GM12878 (cell line): ENCODE measurements around the gene MLST8.

Experiments
- GABPA ChIP-seq: IDR thresholded peaks from 2 replicates; pipeline ENCODE4 v1.6.1; 2014; ENCODE audit warnings: antibody characterized with exemption, low read depth, mild to moderate bottlenecking, inconsistent platforms
- JUNB ChIP-seq: IDR thresholded peaks from 2 replicates; pipeline ENCODE4 v1.6.1; 2016; ENCODE audit warnings: antibody characterized with exemption, mild to moderate bottlenecking
- POLR2AphosphoS5 ChIP-seq: IDR thresholded peaks from 2 replicates; pipeline ENCODE4 v1.6.1; 2011; ENCODE audit warnings: mild to moderate bottlenecking, low read length, inconsistent platforms
- RB1 ChIP-seq: fragments of 450-650 bp; formaldehyde crosslinking; IDR thresholded peaks from 2 replicates; pipeline ENCODE4 v1.6.1; 2017; ENCODE audit warnings: mild to moderate bottlenecking, borderline replicate concordance
- RBBP5 ChIP-seq: fragments of 200-600 bp; sonication (generic); conservative IDR thresholded peaks from 2 replicates; pipeline ENCODE4 v1.6.1; 2016
- SIN3A ChIP-seq: IDR thresholded peaks from 2 replicates; pipeline ENCODE4 v1.6.1; 2012; ENCODE audit warnings: low read depth, low read length, improper control_type of control experiment
- SP1 ChIP-seq: IDR thresholded peaks from one replicate; pipeline ENCODE4 v1.6.1; 2011; ENCODE audit warnings: low read depth, low read length
- TAF1 ChIP-seq: IDR thresholded peaks from 2 replicates; pipeline ENCODE4 v1.6.1; 2011; ENCODE audit warnings: mild to moderate bottlenecking, low read depth, low read length, borderline replicate concordance
- TF ChIP-seq, protein P1 (sequence below), 3 experiments: IDR thresholded peaks in 2 of 3; conservative IDR thresholded peaks in 1 of 3; 2 replicates each; pipeline ENCODE4 v1.5.1; 2011; ENCODE audit warnings: low read depth in 3 of 3, low read length in 3 of 3, mild to moderate bottlenecking in 3 of 3, control low read depth in 2 of 3, moderate library complexity in 2 of 3, inconsistent platforms in 1 of 3, mixed read lengths in 1 of 3; ENCODE audit not compliant: control insufficient read depth in 2 of 3, insufficient read depth in 1 of 3; ENCODE audit errors: extremely low read depth in 1 of 3
- TF ChIP-seq, protein P2 (sequence below): IDR thresholded peaks from 2 replicates; pipeline ENCODE4 v1.6.1; 2012; ENCODE audit warnings: mild to moderate bottlenecking, low read depth, low read length
- TF ChIP-seq, protein P3 (sequence below): IDR thresholded peaks from 2 replicates; pipeline ENCODE4 v1.6.1; 2011; ENCODE audit warnings: low read depth, mild to moderate bottlenecking, low read length, moderate library complexity, borderline replicate concordance; ENCODE audit errors: extremely low read depth

DNA sequence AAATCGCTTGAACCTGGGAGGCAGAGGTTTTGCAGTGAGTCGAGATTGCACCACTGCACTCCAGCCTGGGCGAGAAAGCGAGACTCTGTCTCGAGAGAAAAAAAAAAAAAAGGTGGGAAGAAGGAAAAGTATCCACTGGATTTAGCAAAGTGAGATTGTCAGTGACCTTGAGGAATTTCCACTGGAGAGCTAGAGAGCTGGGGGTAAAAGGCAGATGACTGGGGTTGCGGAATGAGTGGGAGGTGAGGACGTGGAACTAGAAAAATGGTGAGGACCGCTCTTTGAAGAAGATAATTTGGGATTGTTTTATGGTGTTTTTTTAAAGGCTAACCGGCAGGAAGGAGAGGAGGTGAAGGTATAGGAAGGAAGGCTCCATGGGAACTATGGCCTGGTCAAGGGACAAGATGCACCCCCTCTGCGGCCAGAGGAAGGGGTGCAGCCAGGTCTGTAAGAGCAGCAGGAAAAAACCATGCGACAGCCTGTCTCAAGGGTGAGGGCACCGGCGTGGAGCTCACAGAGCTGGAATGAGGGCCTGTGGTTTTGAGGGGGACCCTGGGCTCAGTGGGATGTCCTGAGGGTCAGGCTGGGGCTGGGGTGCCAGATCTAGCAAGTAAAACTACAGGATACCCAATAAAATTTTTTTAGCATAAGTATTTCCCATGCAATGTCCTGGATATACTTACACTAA is 694 bp upstream of the MLST8 start:
- TF ChIP-seq, protein P1, sequence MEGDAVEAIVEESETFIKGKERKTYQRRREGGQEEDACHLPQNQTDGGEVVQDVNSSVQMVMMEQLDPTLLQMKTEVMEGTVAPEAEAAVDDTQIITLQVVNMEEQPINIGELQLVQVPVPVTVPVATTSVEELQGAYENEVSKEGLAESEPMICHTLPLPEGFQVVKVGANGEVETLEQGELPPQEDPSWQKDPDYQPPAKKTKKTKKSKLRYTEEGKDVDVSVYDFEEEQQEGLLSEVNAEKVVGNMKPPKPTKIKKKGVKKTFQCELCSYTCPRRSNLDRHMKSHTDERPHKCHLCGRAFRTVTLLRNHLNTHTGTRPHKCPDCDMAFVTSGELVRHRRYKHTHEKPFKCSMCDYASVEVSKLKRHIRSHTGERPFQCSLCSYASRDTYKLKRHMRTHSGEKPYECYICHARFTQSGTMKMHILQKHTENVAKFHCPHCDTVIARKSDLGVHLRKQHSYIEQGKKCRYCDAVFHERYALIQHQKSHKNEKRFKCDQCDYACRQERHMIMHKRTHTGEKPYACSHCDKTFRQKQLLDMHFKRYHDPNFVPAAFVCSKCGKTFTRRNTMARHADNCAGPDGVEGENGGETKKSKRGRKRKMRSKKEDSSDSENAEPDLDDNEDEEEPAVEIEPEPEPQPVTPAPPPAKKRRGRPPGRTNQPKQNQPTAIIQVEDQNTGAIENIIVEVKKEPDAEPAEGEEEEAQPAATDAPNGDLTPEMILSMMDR (IDR thresholded peaks at IDR 0.05 in 2 of 3, conservative IDR thresholded peaks at IDR 0.05 in 1 of 3; ENCODE audit: control insufficient read depth in 2 of 3, extremely low read depth in 1 of 3, insufficient read depth in 1 of 3, low read depth in 3 of 3, low read length in 3 of 3) = no peak
- TF ChIP-seq TAF1 (no peak), SIN3A (no peak), RBBP5 (no peak), POLR2AphosphoS5 (no peak), JUNB (no peak), GABPA (no peak), RB1 (no peak), SP1 (no peak)
- TF ChIP-seq, protein P2, sequence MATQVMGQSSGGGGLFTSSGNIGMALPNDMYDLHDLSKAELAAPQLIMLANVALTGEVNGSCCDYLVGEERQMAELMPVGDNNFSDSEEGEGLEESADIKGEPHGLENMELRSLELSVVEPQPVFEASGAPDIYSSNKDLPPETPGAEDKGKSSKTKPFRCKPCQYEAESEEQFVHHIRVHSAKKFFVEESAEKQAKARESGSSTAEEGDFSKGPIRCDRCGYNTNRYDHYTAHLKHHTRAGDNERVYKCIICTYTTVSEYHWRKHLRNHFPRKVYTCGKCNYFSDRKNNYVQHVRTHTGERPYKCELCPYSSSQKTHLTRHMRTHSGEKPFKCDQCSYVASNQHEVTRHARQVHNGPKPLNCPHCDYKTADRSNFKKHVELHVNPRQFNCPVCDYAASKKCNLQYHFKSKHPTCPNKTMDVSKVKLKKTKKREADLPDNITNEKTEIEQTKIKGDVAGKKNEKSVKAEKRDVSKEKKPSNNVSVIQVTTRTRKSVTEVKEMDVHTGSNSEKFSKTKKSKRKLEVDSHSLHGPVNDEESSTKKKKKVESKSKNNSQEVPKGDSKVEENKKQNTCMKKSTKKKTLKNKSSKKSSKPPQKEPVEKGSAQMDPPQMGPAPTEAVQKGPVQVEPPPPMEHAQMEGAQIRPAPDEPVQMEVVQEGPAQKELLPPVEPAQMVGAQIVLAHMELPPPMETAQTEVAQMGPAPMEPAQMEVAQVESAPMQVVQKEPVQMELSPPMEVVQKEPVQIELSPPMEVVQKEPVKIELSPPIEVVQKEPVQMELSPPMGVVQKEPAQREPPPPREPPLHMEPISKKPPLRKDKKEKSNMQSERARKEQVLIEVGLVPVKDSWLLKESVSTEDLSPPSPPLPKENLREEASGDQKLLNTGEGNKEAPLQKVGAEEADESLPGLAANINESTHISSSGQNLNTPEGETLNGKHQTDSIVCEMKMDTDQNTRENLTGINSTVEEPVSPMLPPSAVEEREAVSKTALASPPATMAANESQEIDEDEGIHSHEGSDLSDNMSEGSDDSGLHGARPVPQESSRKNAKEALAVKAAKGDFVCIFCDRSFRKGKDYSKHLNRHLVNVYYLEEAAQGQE = no peak
- TF ChIP-seq, protein P3, sequence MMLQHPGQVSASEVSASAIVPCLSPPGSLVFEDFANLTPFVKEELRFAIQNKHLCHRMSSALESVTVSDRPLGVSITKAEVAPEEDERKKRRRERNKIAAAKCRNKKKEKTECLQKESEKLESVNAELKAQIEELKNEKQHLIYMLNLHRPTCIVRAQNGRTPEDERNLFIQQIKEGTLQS = no peak
